GM18951 (cell line): ENCODE measurements around the gene JMJD1C.
"Not testable (repeated sequence)": the region's sequence is repeated elsewhere in the genome, so short reads cannot be mapped to it uniquely, and the experiment has no call there.

Experiments
- POLR2A ChIP-seq: IDR thresholded peaks from 4 replicates; pipeline ENCODE4 v1.6.1; 2011; ENCODE audit warnings: mild to moderate bottlenecking; ENCODE audit not compliant: insufficient read length, insufficient read depth; ENCODE audit errors: extremely low read depth
- in situ Hi-C: fragments of 300-500 bp; cut with MboI; formaldehyde crosslinking; loops from one replicate; pipeline ENCODE4 v1.12.0; 2022; ENCODE audit warnings: low sequenced_read_pairs, mixed read lengths, inconsistent platforms; ENCODE audit not compliant: unreplicated experiment

Gene JMJD1C

DNA sequence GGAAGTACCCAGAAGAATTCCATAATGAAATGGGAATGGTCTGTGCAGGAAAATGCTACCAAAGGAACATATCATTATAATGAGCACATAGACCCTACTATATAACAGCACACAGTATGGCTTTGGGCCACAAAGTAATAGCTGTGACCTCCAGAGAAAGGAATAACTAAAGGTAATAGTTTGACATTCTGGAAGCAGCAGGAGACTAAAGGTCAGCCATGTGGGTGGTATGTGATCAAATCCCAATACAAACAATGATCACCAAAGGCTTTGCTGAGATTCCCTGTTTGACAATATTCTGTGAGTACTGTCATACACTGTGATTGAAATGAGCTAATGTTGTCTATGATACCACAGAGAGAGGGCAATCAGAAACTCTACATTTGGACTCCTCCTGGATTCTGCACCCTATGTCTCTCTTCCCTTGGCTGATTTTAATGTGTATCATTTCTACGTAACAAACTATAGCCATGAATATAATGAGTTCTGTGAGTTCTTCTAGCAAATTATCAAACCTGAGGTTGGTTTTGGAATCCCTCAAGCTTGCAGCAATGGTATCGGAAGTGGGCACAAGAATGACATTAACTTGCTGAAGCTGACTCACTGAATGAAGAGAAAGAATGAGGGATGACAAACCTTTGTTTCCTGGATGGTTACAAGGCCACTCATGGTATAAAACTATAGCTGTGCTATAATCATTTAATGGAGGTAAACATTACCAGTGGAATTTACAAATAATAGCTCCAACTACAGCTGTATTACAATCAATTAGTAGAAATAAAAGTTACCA, 99.6 kb downstream of the JMJD1C start:
- in situ Hi-C loops: no loop called here
- TF ChIP-seq POLR2A: no peak

DNA sequence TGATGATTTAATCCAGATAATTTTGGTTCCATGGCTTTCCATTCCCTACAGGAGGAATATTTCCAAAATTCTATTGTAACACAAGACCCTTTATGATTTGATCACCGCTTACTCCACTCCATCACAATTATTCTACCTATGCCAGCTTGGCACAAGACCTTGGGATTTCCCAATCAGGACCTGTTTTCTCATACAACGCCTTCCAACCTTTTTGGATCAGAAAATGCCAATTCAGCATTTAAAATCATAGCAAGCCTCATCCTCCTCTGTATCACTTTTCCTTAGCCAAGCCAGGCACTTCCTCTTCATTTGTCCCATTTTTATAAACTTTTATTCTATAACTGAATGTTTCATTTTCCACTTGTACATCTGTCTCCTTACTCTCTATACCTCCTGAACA, 100.9 kb downstream of the JMJD1C start:
- TF ChIP-seq POLR2A: no peak
- in situ Hi-C loops: no loop called here

DNA sequence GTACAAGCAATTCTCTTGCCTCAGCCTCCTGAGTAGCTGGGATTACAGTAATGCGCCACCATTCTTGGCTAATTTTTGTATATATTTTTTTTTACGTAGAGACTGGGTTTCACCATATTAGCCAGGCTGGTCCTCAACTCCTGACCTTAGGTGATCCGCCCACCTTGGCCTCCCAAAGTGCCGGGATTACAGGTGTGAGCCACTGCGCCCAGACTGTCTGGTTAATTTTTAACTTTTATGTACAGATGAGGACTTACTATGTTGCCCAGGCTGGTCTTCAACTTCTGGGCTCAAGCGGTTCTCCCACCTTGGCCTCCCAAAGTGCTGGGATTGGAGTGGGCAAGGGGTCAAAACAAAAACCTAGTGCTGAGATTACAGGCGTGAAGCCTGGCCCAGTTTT, 101.8 kb downstream of the JMJD1C start:
- in situ Hi-C loops: no loop called here
- no peak for TF ChIP-seq POLR2A

DNA sequence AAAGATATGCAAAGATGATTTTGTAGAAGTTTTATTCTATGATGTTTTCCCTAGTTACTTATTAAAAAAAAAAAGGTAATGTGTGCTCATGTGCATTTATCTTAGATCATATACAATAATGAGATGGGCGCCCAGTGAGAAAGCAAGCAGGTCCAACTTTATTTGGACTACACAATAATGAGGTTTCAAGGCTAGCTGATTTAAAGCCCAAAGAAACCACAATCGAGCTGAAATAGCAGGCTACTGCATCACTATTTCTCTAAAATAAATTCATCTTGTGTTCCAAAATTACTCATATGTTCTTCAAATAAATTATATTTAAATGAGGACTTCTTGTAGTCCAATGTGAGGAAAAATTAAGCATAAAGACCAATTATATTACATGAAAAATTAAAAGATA, 110.1 kb downstream of the JMJD1C start:
- TF ChIP-seq POLR2A: no peak
- in situ Hi-C loops: no loop called here

DNA sequence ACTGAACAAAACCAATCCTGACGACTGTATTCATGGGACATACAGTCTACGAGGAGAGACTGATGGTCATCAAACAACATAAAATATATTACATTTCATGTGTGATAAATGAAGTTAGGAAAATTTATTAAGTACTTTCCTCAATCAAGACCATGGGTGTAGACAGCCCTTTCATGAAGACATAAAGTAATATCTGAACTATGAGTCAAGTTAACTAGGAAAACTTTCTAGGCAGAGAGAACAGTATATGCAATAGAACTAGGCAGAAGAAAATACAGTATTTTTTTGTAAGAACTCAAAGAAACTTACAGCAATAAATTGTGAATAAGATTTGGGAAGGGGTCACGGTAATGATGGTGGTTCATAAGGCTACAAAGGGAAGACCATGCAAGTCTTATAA, 112.8 kb downstream of the JMJD1C start:
- TF ChIP-seq POLR2A: no peak
- in situ Hi-C loops: no loop called here

DNA sequence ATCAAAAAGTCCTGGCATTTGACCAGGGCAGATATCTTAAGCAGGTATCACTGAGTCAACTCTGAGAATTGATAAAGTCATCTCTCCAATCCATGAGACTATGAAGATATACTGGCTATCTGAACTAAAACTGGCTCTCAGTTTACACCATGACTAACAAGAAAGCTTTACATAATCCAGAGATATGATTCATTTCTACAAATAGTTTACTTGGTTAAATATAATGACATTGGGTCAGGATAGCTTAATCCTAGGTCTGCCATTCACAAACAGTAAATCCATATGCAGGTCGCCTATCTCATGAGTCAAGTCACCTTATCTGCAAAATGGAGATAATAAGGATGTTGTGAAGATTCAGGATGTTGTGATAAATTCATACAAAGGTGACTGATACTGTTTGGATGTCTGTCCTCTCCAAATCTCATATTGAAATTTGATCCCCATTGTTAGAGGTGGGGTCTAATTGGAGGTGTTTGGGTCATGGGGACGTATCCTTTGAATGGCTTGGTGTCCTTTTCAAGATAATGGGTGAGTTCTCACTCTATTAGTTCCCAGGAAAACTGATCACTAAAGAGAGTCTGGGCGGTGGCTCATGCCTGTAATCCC, 117.4 kb downstream of the JMJD1C start:
- in situ Hi-C loops: no loop called here
- TF ChIP-seq POLR2A: no peak

DNA sequence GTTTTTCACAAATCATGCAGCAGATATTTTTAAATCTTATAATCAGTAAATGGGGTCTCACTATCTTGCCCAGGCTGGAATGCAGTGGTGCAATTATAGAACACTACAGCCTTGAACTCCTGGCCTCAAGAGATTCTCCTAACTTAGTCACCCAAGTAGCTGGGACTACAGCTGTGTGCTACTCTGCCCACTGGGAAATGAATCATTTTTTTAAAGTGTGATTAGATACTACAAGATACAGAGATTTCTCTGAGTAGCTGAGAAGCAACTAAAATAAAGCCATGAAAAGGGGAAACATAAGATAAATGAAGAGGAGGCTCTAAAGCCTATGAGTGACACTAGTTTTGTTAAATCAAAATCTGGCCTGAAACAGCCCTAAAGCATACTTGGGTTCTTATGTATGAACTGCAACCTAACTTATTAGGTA, 119.7 kb downstream of the JMJD1C start:
- in situ Hi-C loops: no loop called here
- no peak for TF ChIP-seq POLR2A

DNA sequence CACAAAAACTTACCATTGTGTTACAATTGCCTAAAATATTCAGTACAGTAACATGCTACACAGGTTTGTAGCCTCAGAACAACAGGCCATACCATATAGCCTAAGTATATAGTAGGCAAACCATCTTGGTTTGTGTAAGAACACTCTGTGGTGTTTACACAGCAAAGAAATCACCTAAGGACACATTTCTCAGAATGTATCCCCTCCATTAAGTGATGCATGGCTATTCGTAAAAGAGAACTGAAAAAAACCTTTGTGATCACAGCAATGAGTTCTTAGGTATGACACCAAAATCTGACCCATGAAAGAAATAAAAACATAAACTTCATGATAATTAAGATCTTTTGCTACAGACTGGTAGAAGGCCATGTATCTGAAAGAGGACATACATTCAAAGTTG, 121.5 kb downstream of the JMJD1C start:
- in situ Hi-C loops: no loop called here
- TF ChIP-seq POLR2A: no peak

DNA sequence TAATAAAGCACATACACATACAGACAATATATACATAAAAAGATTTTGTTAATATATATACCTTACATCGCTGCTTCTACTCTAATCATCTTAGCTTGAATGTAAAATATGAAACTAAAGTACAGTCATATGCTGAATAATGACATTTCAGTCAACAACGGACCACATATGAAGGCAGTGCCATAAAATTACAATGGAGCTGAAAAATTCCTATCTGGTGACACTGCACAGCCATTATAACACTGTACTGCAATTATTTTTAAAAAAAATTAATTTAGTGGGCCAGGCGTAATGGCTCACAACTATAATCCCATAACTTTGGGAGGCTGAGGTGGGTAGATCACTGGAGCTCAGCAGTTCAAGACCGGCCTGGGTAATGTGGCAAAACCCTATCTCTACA, 122.3 kb downstream of the JMJD1C start:
- in situ Hi-C loops: no loop called here

DNA sequence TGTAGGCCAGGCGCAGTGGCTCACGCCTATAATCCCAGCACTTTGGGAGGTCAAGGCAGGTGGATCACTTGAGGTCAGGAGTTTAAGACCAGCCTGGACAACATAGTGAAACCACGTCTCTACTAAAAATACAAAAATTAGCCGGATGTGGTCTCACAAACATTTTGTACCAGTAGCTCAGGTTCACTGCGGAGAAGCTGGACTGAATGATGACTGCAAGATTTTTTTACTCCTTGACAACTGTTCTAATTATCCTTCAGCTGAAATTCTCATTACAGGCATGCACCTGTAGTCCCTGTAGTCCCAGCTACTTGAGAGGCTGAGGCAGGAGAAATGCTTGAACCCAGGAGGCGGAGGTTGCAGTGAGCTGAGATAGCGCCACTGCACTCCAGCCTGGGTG, 126.1 kb downstream of the JMJD1C start:
- in situ Hi-C loops: not testable (repeated sequence)

More for the DNA sequence above, 122.3 kb downstream of the JMJD1C start:
- TF ChIP-seq POLR2A: no peak

DNA sequence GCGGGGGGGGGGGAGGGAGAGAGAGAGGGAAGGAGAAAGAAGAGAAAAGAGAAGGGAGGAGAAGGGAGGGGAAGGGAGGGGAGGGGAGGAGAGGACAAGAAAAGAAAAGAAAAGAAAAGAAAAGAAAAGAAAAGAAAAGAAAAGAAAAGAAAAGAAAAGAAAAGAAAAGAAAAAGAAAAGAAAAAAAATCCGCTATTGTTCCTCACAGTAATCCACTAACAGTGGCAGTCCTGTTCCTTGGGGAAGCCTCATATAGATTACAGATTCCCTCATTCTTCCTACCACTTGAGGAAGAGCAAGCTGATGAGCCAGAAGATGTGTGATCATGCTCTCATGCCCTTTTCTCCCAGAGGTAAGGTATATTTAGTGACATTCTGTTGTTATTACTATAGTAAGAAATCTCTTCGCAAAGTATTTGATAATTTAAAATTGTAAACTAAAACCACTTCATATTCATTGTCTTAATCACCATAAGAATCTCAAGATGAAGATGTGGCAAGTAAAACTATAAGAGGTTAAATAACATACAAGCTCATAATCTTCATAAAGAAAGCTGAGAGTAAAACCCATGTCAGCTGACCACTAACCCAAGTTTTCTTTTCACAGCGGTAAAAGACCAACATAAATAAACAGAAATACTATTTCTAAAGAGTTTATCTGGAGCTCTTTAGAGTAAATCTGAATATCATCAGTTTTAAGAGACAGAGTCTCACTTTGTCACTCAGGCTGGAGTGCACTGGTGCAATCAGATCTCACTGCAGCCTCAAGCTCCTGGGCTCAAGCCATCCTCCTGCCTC, 128.1 kb downstream of the JMJD1C start:
- in situ Hi-C loops: no loop called here
- TF ChIP-seq POLR2A: no peak

DNA sequence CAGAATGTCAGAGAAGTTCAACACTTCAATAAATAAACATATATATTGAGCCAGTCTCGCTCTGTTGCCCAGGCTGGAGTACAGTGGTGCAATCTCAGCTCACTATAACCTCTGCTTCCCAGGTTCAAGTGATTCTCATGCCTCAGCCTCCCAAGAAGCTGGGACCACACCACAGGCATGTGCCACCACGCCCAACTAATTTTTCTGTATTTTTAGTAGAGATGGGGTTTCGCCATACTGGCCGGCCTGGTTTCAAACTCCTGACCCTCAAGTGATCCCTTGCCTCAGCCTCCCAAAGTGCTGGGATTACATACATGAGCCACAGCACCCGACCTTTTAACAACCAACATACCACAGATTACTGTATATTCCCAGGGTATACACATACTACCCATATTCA, 134.2 kb downstream of the JMJD1C start:
- no peak for TF ChIP-seq POLR2A
- in situ Hi-C loops: no loop called here

DNA sequence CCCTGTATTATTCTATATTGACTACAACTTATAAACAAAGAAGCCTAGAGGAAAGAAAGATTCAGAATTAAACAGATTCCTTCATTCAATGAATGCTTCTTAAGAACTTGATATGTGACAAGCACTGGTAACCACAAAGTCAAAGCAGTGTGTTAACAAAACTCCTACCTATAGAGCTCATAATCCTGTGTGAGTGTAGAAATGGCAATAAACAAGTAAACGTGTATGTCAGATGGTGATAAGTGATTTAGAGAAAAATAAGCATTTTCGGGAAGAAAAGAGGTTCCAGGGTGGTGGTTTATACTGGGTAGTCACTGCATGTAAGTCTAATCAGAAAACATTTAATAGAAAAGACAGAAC, 141.3 kb downstream of the JMJD1C start:
- in situ Hi-C loops: no loop called here
- no peak for TF ChIP-seq POLR2A

DNA sequence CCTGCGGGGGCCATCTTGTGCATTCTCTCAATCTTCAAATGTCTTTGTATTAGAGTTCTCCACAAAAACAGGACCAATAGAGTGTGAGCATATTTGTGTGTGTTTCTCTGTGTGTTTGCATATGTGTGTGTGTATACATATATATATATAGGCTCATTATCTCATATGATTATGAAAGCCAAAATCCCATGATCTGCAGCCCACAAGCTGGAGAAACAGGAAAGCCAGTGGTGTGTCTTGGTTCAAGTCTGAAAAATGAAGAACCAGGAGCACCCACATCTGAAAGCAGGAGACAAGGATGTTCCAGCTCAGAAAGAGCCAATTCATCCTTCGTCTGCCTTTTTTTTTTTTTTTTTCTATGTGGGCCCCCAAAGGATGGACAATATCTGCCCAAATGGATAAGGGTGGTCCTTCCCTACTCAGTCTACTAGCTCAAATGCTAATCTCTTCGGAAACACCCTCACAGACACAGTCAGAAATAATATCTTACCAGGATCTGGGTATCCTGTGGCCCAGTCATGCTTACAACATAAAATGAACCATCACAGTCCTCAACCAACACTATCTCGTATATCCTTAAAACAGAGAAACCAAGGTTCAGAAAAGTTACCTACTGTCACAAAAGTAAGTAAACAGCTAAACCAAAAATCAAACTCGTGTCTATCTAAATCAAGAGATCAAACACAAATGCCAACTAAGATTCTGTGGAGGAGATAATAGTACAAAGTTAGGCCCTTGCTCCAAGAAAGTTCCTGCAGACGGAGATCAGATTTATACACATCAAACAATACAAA, 141.9 kb downstream of the JMJD1C start:
- in situ Hi-C loops: no loop called here

More for the DNA sequence above, 141.9 kb downstream of the JMJD1C start:
- TF ChIP-seq POLR2A: no peak
